Keratinocyte (primary cell): Measurements from ENCODE around the gene ADAMTS1. TPM values are rescaled to one million over a fixed set of nuclear protein-coding genes. Genes with fewer than 3 reads are reported as not detected.
A peak's percentile ranks its signal among the peaks of the same experiment; 100 is the strongest.

Source experiments
- DNase-seq: peaks from one replicate; pipeline ENCODE4 v3.0.0-alpha.2; 2011; ENCODE audit warnings: low read depth, missing footprints, low spot score
- FAIRE-seq: peaks from 2 replicates; lab custom pipeline; 2011; peaks lifted over from hg19 to GRCh38; lab: Jason Lieb, UNC
- H2AFZ ChIP-seq: 2 replicates; pipeline ENCODE4 v1.6.0; 2012; ENCODE audit warnings: low read length, control low read depth, inconsistent platforms; ENCODE audit not compliant: control insufficient read depth
- H3K27ac ChIP-seq: 2 replicates; pipeline ENCODE4 v1.5.1; 2011; ENCODE audit warnings: low read length; ENCODE audit not compliant: control insufficient read depth, insufficient read depth
- H3K27me3 ChIP-seq: 3 replicates; pipeline ENCODE4 v1.6.0; 2011; ENCODE audit warnings: low read length; ENCODE audit not compliant: control insufficient read depth, insufficient read depth; ENCODE audit errors: extremely low read depth
- H3K36me3 ChIP-seq, 2 experiments: 2 replicates in 1 of 2; 3 replicates in 1 of 2; pipeline ENCODE4 v1.5.1; 2011; ENCODE audit warnings: low read length in 2 of 2, mild to moderate bottlenecking in 1 of 2; ENCODE audit not compliant: control insufficient read depth in 2 of 2, insufficient read depth in 2 of 2; ENCODE audit errors: extremely low read depth in 1 of 2
- H3K4me1 ChIP-seq: 3 replicates; pipeline ENCODE4 v1.5.1; 2011; ENCODE audit warnings: low read length; ENCODE audit not compliant: control insufficient read depth, insufficient read depth; ENCODE audit errors: extremely low read depth
- H3K4me2 ChIP-seq: 3 replicates; pipeline ENCODE4 v1.6.0; 2011; ENCODE audit warnings: low read depth, low read length; ENCODE audit not compliant: control insufficient read depth, insufficient read depth; ENCODE audit errors: extremely low read depth
- H3K4me3 ChIP-seq, 3 experiments: fragments of 200-600 bp in 1 of 3; sonication (generic) in 1 of 3; 2 replicates in 2 of 3; 3 replicates in 1 of 3; pipeline ENCODE4 v1.5.1; 2011 to 2016; ENCODE audit warnings: low read length in 3 of 3, mild to moderate bottlenecking in 3 of 3, control low read depth in 2 of 3, inconsistent platforms in 1 of 3, low read depth in 1 of 3, mixed read lengths in 1 of 3, mixed run types in 1 of 3, moderate library complexity in 1 of 3; ENCODE audit not compliant: control insufficient read depth in 2 of 3, insufficient read depth in 2 of 3; ENCODE audit errors: extremely low read depth in 1 of 3
- H3K79me2 ChIP-seq: 2 replicates; pipeline ENCODE4 v1.6.0; 2012; ENCODE audit warnings: low read length; ENCODE audit not compliant: control insufficient read depth, insufficient read depth
- H3K9ac ChIP-seq: 3 replicates; pipeline ENCODE4 v1.6.0; 2011; ENCODE audit warnings: low read length; ENCODE audit not compliant: control insufficient read depth, insufficient read depth; ENCODE audit errors: extremely low read depth
- H3K9me1 ChIP-seq: 3 replicates; pipeline ENCODE4 v1.6.0; 2011; ENCODE audit warnings: low read length; ENCODE audit not compliant: control insufficient read depth, insufficient read depth; ENCODE audit errors: extremely low read depth
- H3K9me3 ChIP-seq: 2 replicates; pipeline ENCODE4 v1.5.1; 2012; ENCODE audit warnings: low read depth, low read length; ENCODE audit not compliant: control insufficient read depth
- H4K20me1 ChIP-seq: 3 replicates; pipeline ENCODE4 v1.6.0; 2011; ENCODE audit warnings: low read length; ENCODE audit not compliant: control insufficient read depth, insufficient read depth; ENCODE audit errors: extremely low read depth
- EZH2 ChIP-seq: IDR thresholded peaks from one replicate; pipeline ENCODE4 v1.6.1; 2012; ENCODE audit warnings: inconsistent platforms, mild to moderate bottlenecking, low read length, moderate library complexity
- dilution Hi-C: fragments of 300-500 bp; cut with MboI; formaldehyde crosslinking; loops from one replicate; pipeline ENCODE4 v1.7.0; 2020; ENCODE audit warnings: low sequenced_read_pairs; ENCODE audit not compliant: extremely low pct_ligation_motif_present
- polyA plus RNA-seq, 5 experiments: library from polyadenylated mRNA; depleted of rRNA in 3 of 5; stranded (reverse) in 3 of 5; stranded (forward) in 1 of 5; unstranded in 1 of 5; fragments of >200 nt; gene quantifications; 1 replicate in 1 of 5; 2 replicates in 3 of 5; 3 replicates in 1 of 5; pipeline versions ENCODE4 v1.2.1 to v1.2.3, GENCODE V29; 2011 to 2012; ENCODE audit warnings: missing spikeins in 2 of 5, low read depth in 1 of 5, low replicate concordance in 1 of 5
- TF ChIP-seq, protein P1 (sequence below), 3 experiments: IDR thresholded peaks in 1 of 3; conservative IDR thresholded peaks in 1 of 3; optimal IDR thresholded peaks in 1 of 3; 2 replicates in 2 of 3; 3 replicates in 1 of 3; pipeline versions ENCODE3 to v1.5.1; 2011; ENCODE audit warnings: low read length in 3 of 3, mild to moderate bottlenecking in 3 of 3, moderate library complexity in 2 of 3, control low read depth in 1 of 3, inconsistent platforms in 1 of 3; ENCODE audit not compliant: insufficient read depth in 2 of 3; ENCODE audit errors: extremely low read depth in 1 of 3

Gene ADAMTS1
- polyA plus RNA-seq, 1 donor (not counting 4 experiments of a cell fraction or from before 2014, with no cell fraction given): 344 TPM

GRCh38 chr21:26819740-26820324, 25.4 kb downstream of the ADAMTS1 start:
- H3K36me3 ChIP-seq: no peaks in the 10 kb centered on the region
- no peaks in the 10 kb centered on the region for H4K20me1 ChIP-seq
- no peaks in the 10 kb centered on the region for H3K79me2 ChIP-seq
- DNase-seq (no peak), FAIRE-seq (no peak)
- H3K4me1 ChIP-seq: peaks cover 8% of the 10 kb centered on the region
- no peaks in the 10 kb centered on the region for H3K9me3 ChIP-seq
- dilution Hi-C loops: no loop called here
- no peak overlapping the region for H3K4me3 ChIP-seq
- H3K9me1 ChIP-seq: no peaks in the 10 kb centered on the region
- H3K27me3 ChIP-seq: no peaks in the 10 kb centered on the region
- no peak for TF ChIP-seq EZH2
- TF ChIP-seq, protein P1, sequence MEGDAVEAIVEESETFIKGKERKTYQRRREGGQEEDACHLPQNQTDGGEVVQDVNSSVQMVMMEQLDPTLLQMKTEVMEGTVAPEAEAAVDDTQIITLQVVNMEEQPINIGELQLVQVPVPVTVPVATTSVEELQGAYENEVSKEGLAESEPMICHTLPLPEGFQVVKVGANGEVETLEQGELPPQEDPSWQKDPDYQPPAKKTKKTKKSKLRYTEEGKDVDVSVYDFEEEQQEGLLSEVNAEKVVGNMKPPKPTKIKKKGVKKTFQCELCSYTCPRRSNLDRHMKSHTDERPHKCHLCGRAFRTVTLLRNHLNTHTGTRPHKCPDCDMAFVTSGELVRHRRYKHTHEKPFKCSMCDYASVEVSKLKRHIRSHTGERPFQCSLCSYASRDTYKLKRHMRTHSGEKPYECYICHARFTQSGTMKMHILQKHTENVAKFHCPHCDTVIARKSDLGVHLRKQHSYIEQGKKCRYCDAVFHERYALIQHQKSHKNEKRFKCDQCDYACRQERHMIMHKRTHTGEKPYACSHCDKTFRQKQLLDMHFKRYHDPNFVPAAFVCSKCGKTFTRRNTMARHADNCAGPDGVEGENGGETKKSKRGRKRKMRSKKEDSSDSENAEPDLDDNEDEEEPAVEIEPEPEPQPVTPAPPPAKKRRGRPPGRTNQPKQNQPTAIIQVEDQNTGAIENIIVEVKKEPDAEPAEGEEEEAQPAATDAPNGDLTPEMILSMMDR (optimal IDR thresholded peaks at IDR 0.05 in 1 of 3, IDR thresholded peaks at IDR 0.05 in 1 of 3, conservative IDR thresholded peaks at IDR 0.05 in 1 of 3; ENCODE audit: extremely low read depth in 1 of 3, insufficient read depth in 2 of 3, low read length in 3 of 3): no peak
- no peak overlapping the region for H3K9ac ChIP-seq
- H3K4me2 ChIP-seq: peak overlapping the region; percentile 28
- no peak overlapping the region for H2AFZ ChIP-seq
- H3K27ac ChIP-seq: no peak overlapping the region

GRCh38 chr21:26818906-26819305, 26.3 kb downstream of the ADAMTS1 start:
- H3K4me2 ChIP-seq: no peak overlapping the region
- H3K4me1 ChIP-seq: peaks cover 8% of the 10 kb centered on the region
- H3K4me3 ChIP-seq: no peak overlapping the region
- H4K20me1 ChIP-seq: no peaks in the 10 kb centered on the region
- H3K9ac ChIP-seq: no peak overlapping the region
- no peak overlapping the region for H3K27ac ChIP-seq
- TF ChIP-seq EZH2: no peak
- TF ChIP-seq, protein P1 (optimal IDR thresholded peaks at IDR 0.05 in 1 of 3, IDR thresholded peaks at IDR 0.05 in 1 of 3, conservative IDR thresholded peaks at IDR 0.05 in 1 of 3; ENCODE audit: extremely low read depth in 1 of 3, insufficient read depth in 2 of 3, low read length in 3 of 3): no peak
- DNase-seq: no peak
- H3K9me1 ChIP-seq: no peaks in the 10 kb centered on the region
- no peak overlapping the region for H2AFZ ChIP-seq
- no peaks in the 10 kb centered on the region for H3K27me3 ChIP-seq
- dilution Hi-C loops: no loop called here
- H3K9me3 ChIP-seq: no peaks in the 10 kb centered on the region
- H3K79me2 ChIP-seq: no peaks in the 10 kb centered on the region
- no peak for FAIRE-seq
- H3K36me3 ChIP-seq: no peaks in the 10 kb centered on the region
